GM21390 (cell line): Measurements from ENCODE around the gene PRELID3B.
A peak's percentile ranks its signal among the peaks of the same experiment; 100 is the strongest.

Experiments used
- ATAC-seq: cut with Tn5 transposase; IDR thresholded peaks from one replicate; pipeline ENCODE4 v1.9.1; 2021; ENCODE audit not compliant: unreplicated experiment

PRELID3B gene

DNA sequence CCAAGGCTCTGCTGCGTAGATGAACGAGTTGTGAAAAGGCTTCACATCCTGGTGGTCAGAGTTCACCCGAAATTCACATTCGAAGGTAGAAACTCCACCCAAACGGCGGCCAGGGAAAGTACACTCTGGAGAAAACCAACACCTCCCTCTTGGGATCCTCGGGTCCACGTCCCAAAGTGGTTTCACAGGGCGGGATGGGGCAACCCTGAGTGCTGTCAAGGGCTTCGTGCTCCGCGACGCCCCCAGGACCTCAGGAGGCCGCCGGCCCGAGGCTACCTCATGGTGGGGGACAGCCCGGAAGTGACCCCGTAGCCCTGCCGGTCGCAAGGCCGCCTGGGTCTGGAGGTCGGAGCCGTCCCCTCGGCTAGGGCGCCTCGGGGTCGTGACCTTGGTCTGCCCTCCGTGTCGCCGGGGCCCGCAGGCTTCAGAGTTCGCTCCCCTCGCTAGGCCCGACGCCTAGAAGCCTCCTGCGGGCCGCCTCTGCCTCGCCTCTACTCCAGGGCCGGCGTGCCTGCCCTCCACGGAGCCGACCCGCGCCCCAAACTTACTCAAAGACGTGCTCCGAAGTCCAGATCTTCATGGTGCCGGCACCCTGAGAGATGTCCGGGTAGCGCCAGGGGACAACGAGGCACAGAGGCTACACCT, at the start of gene PRELID3B:
Gene PRELID3B (minus strand): TSS at position 636 of the 645 bp plus-strand sequence. CDS start 56 bp downstream, at position 580.
- peak; percentile 27 for ATAC-seq

- ATAC-seq: no peak
These were observed 45.3 kb upstream of the PRELID3B start for GRCh38 chr20:59087829-59088433.

- no peak for ATAC-seq
These were observed 44.3 kb upstream of the PRELID3B start for GRCh38 chr20:59086923-59087322.

GRCh38 chr20:59084041-59084850, 41.7 kb upstream of the PRELID3B start:
- no peak for ATAC-seq

GRCh38 chr20:59082981-59083380, 40.4 kb upstream of the PRELID3B start:
- ATAC-seq: no peak

- ATAC-seq: no peak
These were observed 39.6 kb upstream of the PRELID3B start for GRCh38 chr20:59082077-59082740.

- no peak for ATAC-seq
These were observed 38.5 kb upstream of the PRELID3B start for GRCh38 chr20:59081036-59081435.

- ATAC-seq: no peak
These were observed 35.6 kb upstream of the PRELID3B start for GRCh38 chr20:59078231-59078630.

DNA sequence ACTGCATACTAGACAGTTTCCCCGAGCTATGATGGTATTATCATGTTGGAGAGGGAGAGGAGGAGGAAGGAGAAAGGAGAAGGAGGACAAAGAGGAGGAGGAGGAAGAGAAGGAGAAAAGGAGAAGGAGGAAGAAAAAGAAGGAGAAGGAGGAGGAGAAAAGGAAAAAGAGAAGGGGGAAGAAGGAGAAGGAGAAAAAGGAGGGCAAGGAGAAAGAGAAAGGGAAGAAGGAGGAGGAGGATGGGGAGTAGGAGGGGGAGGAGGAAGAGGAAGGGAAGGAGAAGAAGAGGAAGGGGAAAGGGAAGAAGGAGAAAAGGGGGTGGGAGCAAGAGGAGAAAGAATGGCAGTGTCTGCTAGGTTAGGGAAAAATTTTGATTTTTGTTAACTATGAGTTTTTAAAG, 35.1 kb upstream of the PRELID3B start:
- ATAC-seq: no peak

- ATAC-seq: no peak
These were observed 33.4 kb upstream of the PRELID3B start for GRCh38 chr20:59075934-59076508.

GRCh38 chr20:59074456-59074855, 31.9 kb upstream of the PRELID3B start:
- no peak for ATAC-seq

GRCh38 chr20:59073582-59073981, 31.0 kb upstream of the PRELID3B start:
- ATAC-seq: no peak

DNA sequence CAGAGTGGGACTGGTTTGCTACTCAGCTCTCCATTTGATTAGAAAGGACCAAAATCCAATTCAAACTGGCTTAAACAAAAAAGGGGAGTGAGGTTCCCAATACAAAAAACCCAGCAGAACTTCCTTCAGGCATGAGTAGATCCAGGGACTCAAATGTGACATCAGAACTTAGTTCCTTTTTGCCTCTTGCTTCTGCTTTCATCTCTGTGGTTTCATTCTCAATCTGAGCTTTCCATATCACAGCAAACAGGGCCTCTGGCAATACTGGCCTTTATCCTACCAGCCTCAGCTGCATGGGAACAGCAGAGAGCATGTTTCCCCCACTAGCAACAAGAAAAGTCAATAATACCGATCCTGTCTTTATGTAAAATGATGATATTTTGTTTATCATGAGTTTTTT, 28.6 kb upstream of the PRELID3B start:
- ATAC-seq: peak; percentile 61

- no peak for ATAC-seq
These were observed 26.4 kb upstream of the PRELID3B start for GRCh38 chr20:59069026-59069425.

- no peak for ATAC-seq
These were observed 25.9 kb upstream of the PRELID3B start for GRCh38 chr20:59068534-59068933.

GRCh38 chr20:59064214-59064722, 21.7 kb upstream of the PRELID3B start:
- no peak for ATAC-seq

DNA sequence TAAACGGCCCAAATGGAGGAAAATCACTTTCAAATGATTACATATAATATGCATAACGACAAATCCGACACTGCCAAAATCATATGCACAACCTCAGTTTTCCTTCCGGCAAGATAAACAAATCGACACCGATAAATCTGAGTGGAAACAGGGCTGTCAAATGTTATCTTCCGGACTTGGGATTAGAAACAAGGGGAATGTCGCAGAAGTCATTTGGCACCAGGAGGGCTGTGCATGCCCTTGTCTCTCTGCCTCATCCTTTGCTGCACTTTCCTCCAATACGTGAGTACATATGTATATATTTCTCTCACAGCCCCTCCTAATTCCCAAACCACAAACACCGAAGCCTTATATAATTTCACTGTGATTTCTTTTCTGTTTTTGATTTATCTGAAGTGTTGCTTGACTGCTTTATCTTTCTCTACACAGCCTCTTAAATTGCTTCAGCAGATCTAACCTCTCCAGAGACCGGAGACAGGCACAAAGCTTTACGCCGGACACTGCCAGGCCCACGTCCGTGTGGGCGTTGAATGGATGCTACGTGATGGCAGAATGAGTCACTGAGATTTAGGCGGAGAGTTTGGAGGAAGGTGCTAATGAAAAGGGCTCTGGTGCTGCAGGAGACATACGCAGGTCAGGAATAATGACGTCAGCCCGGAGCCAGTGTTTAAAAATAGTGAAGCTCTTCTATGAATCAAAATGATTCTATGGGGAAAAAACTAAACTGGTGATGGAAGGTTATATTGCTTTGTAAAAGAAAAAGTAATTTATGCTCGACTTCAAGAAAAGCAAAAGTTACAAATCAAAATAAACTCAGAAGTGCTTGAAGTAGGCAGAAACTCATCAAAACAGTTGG, 21.0 kb upstream of the PRELID3B start:
- ATAC-seq: no peak

- no peak for ATAC-seq
These were observed 19.5 kb upstream of the PRELID3B start for GRCh38 chr20:59062081-59062480.

- ATAC-seq: no peak
These were observed 12.7 kb upstream of the PRELID3B start for GRCh38 chr20:59055302-59055701.

- ATAC-seq: no peak
These were observed 9.1 kb upstream of the PRELID3B start for GRCh38 chr20:59051666-59052185.
